ENCODE results near the gene CERK.

Gene CERK

GRCh38 chr22:46749682-46750529 lies 11.9 kb upstream of the CERK start:
- no peaks in the 10 kb centered on the region; the same call in 1 of the 2 replicates for H3K27me3 ChIP-seq (replicated peaks; ENCODE audit: control insufficient read depth, insufficient read depth, low read length)
- no peak for TF ChIP-seq CTCF (IDR thresholded peaks at IDR 0.05; ENCODE audit: insufficient read depth, low read length, poor library complexity, severe bottlenecking)
- H3K4me3 ChIP-seq (replicated peaks; ENCODE audit: low read depth, low read length), result no peak overlapping the region

GRCh38 chr22:46748908-46749675 lies 11.0 kb upstream of the CERK start:
- TF ChIP-seq CTCF (IDR thresholded peaks at IDR 0.05; ENCODE audit: insufficient read depth, low read length, poor library complexity, severe bottlenecking), result no peak
- H3K4me3 ChIP-seq (replicated peaks; ENCODE audit: low read depth, low read length), result no peak overlapping the region
- no peaks in the 10 kb centered on the region; the same call in 1 of the 2 replicates for H3K27me3 ChIP-seq (replicated peaks; ENCODE audit: control insufficient read depth, insufficient read depth, low read length)
- no peak for DNase-seq (ENCODE audit: extremely low read depth, insufficient read length)
- H3K36me3 ChIP-seq (ENCODE audit: control insufficient read depth, insufficient read depth, low read length), result no peaks in the 10 kb centered on the region

More at GRCh38 chr22:46749682-46750529, 11.9 kb upstream of the CERK start:
- H3K36me3 ChIP-seq (ENCODE audit: control insufficient read depth, insufficient read depth, low read length), result no peaks in the 10 kb centered on the region
- DNase-seq (ENCODE audit: extremely low read depth, insufficient read length), result no peak

GRCh38 chr22:46748206-46748907 lies 10.3 kb upstream of the CERK start:
- H3K4me3 ChIP-seq (replicated peaks; ENCODE audit: low read depth, low read length), result no peak overlapping the region
- TF ChIP-seq CTCF (IDR thresholded peaks at IDR 0.05; ENCODE audit: insufficient read depth, low read length, poor library complexity, severe bottlenecking), result no peak
- no peaks in the 10 kb centered on the region; the same call in 1 of the 2 replicates for H3K27me3 ChIP-seq (replicated peaks; ENCODE audit: control insufficient read depth, insufficient read depth, low read length)
- no peaks in the 10 kb centered on the region for H3K36me3 ChIP-seq (ENCODE audit: control insufficient read depth, insufficient read depth, low read length)
- no peak for DNase-seq (ENCODE audit: extremely low read depth, insufficient read length)

GRCh38 chr22:46747646-46748045 lies 9.6 kb upstream of the CERK start:
- Histone ChIP-seq H3K27me3 (replicated peaks; ENCODE audit: control insufficient read depth, insufficient read depth, low read length) (no peaks in the 10 kb centered on the region; the same call in 1 of the 2 replicates), H3K36me3 (ENCODE audit: control insufficient read depth, insufficient read depth, low read length) (no peaks in the 10 kb centered on the region), H3K4me3 (replicated peaks; ENCODE audit: low read depth, low read length) (no peak overlapping the region)
- TF ChIP-seq CTCF (IDR thresholded peaks at IDR 0.05; ENCODE audit: insufficient read depth, low read length, poor library complexity, severe bottlenecking), result no peak
- DNase-seq (ENCODE audit: extremely low read depth, insufficient read length), result no peak

- no peak for TF ChIP-seq CTCF (IDR thresholded peaks at IDR 0.05; ENCODE audit: insufficient read depth, low read length, poor library complexity, severe bottlenecking)
- no peak for DNase-seq (ENCODE audit: extremely low read depth, insufficient read length)
- no peak overlapping the region for H3K4me3 ChIP-seq (replicated peaks; ENCODE audit: low read depth, low read length)
- no peaks in the 10 kb centered on the region for H3K36me3 ChIP-seq (ENCODE audit: control insufficient read depth, insufficient read depth, low read length)
- no peaks in the 10 kb centered on the region; the same call in 1 of the 2 replicates for H3K27me3 ChIP-seq (replicated peaks; ENCODE audit: control insufficient read depth, insufficient read depth, low read length)
Measured at GRCh38 chr22:46746620-46747019, 8.6 kb upstream of the CERK start.
